ENCODE results near the gene ARHGAP44.

DNA sequence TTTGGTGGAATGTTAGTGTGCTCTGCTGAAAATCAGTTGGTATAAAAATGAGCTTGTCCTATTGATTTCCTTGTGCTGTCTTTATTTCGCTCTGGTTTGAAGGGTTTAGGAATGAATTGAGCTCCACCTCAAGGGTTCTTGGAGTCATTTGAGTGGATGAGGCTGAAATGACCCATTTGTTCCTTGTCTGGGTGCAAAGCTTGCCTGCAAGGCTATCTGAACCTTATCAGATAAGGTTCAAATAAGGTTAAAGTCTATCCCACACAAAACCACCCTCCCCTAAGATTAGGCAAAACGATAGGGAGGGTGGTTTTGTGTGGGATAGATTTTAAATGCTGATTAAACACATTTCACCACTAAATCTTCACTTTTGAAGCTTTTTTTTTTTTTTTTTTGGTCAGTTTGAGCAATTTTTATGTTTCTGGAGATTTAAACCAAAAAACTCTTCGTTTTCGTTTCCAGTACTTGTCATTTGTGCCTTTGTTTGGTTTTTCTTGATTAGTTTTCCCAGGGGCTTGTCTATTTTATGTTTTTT, 62.7 kb downstream of the ARHGAP44 start:
- TF ChIP-seq CTCF (IDR thresholded peaks at IDR 0.05; ENCODE audit: low read depth, low read length): no peak
- TF ChIP-seq EZH2phosphoT487 (IDR thresholded peaks at IDR 0.05; ENCODE audit: low read depth): no peak
